ENCODE measurements around the gene ALS2. TPM values are rescaled to one million over a fixed set of nuclear protein-coding genes. Genes with fewer than 3 reads are reported as not detected.
"Not testable (repeated sequence)": the region's sequence is repeated elsewhere in the genome, so short reads cannot be mapped to it uniquely, and the experiment has no call there.

Gene ALS2
- total RNA-seq, 1 donor from 2014 or later: 22.9 TPM

GRCh38 chr2:201674794-201675193 is 105.9 kb downstream of the ALS2 start:
- DNase-seq: no peak

GRCh38 chr2:201674298-201674697 is 106.4 kb downstream of the ALS2 start:
- no peak for DNase-seq

DNA sequence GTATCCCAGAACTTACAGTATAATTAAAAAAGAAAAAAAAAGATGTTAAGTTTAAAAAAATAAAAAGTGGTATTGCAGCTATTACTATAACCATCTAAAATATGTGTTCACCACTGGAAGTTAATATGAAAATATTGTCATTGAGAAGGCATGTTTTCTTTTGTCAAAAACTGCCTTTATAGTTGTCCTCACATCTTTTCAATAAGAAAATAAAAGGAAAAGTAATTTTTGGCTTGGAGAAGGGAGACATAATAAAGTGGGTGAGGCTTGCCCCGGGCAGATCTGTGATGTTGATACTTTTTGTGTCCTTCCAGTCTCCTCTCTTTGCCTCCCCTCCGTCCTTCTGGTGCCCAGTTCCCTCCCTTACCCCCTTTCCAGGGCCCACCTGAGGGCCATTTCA is 107.2 kb downstream of the ALS2 start:
- DNase-seq: no peak

DNA sequence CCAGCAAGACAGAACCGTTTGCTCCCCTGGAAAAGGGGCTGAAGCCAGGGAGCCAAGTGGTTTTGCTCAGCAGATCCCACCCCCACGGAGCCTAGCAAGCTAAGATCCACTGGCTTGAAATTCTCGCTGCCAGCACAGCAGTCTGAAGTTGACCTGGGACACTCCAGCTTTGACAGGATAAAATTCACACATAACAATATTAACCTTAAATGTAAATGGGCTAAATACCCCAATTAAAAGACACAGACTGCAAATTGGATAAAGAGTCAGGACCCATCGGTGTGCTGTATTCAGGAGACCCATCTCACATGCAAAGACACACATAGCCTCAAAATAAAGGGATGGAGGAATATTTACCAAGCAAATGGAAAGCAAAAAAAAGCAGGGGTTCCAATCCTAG is 109.5 kb downstream of the ALS2 start:
- not testable (repeated sequence) for DNase-seq

- DNase-seq: no peak
These were observed 110.9 kb downstream of the ALS2 start for GRCh38 chr2:201669865-201670264.

DNA sequence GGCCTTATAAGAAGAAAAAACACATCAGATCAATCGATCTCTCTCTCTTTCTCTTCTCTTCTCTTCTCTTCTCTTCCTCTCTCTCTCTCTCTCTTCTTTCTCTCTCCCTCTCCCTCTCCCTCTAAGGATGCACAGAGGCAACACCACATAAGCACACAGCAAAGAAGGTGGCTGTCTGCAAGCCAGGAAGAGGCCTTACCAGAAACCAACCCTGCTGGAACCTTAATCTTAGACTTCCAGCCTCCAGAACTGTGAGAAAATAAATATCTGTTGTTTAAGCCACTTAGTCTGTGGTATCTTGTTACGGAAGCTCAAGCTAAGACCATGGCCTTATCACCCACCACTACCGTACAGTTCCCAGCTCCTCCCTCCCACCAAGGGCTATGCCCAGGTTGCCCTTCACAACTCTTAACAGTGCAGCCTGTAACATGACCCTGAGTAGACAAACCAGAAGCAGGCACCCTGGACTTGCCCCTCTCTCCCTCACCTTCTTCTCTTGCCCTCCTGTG is 112.3 kb downstream of the ALS2 start:
- no peak for DNase-seq

DNA sequence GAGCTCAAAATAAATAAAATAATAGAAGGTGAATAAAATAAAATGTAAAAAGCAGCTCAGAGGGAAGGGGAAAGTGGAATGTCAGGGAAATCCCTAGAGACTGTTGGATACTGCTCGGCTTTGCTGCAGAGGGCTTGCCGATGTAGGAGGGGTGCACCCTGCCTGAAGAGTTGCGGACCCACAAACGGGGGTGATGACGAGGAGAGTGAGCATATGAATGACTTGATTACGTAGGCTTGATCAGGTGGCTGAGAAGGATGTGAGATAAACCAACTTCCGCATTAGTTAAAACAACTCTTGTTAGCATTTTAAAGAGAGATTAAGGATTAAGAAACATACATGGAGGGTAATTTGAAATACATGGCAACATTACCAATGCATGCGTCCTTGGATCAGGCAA is 116.4 kb downstream of the ALS2 start:
- no peak for DNase-seq

DNA sequence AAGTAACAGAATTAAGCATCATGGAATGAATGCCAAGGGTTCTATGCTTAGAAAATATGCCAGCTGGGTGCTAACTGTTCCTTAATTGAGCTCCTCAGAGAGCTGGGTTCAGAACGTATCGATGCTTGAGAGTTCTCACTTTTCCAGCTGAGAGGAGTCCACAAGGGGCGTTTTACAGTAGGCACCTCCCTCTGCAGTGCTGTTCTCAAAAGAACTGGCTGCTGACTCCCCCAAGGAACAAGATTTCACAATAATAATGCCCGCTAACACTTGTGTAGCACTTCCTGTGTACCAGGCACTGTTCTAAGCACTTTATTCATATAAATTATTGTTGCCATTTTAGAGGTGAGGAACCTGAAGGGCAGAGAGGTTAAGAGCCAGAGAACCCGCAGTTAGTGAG is 119.4 kb downstream of the ALS2 start:
- no peak for DNase-seq

GRCh38 chr2:201660293-201660895 is 120.3 kb downstream of the ALS2 start:
- DNase-seq: no peak

GRCh38 chr2:201656740-201657139 is 124.0 kb downstream of the ALS2 start:
- no peak for DNase-seq

DNA sequence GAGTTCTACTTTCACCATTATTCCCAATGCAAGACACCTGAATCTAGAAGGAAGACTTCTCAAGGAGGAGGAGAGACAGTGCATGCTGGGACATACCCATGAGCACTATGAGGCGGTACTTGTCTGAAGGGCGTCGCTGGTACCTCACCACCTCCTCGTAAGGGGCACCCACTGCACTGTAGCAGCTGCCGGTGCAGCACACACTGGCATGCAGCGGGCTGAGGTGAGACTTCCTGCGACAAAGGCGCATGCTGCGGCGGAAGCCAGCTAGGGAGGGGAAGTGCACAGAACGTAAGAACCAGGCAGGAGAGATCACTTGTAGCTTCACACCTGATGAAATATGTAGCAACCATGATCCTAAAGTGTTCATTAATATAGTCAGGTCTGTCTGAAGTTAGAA is 124.6 kb downstream of the ALS2 start:
- no peak for DNase-seq

DNA sequence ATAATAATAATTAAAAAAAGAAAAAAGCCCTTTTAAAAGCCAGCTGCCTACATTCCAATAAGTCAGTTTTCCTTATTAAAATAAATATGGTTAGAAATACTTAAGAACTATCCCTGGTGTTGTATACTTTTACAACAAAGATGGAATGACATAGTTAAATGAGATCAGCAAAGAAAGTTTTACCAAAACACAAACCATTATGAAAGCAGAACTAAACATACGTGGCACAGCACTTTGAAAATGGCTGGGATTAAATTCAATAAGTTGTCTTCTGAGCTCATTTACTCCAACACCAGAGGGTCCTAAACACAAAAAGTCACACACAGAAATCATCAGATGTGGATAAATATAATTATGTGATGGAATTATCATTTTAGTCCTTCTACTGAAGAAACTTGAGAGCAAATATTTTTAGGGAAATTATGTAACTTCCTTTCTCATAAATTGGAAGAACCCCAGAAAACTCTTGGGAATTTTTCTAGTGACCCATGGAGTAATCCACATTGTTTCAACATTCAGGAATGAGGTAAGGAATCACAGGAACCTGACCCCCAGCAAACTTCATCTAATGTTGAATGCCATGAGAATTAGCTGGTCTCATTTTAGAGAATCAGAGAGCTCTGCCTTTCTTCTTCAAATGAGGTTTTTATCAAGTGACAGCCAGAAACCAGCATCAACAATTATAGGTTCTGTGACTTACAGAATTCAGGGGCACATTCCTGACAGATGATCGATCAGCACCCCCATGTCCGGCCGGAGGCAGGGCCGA is 125.9 kb downstream of the ALS2 start:
- DNase-seq: no peak

- no peak for DNase-seq
These were observed 127.5 kb downstream of the ALS2 start for GRCh38 chr2:201653221-201653620.

Small RNA genes within 50 kb of the gene (small RNA-seq; reads per million reads assigned to genes)
- gene RF00019 (ENCODE audit: low replicate concordance): not detected
- not detected for gene UBE2V1P11 (ENCODE audit: low replicate concordance)

Other genes with a start within 250 kb of the ALS2 start
- 48.2 TPM for gene TMEM237, start 137.4 kb downstream of the ALS2 start, total RNA-seq
- gene MPP4, start 82.3 kb downstream of the ALS2 start, total RNA-seq: 0.59 TPM
- 1.6 TPM for gene CDK15, start 25.6 kb upstream of the ALS2 start, total RNA-seq